ENCODE measurements around the gene PTPN6.

DNA sequence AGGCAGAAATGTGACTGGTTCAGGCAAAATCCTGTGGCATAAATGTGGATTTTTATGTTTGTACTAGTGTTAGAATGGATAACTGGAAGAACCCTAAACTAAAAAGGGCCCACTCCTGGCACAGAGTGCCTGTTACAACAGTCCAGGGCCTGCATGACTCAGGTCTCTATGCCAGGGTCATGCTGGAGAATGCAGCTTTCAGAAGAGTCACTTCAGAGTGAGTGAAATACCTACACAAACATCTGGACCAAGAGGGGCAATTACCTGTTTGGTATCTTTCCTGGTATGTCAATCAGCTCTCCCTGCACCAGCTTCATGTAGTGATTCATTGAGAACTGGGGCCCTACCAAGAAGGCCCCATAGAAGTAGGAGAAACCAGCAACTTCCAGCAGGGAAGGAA lies 29.6 kb downstream of the PTPN6 start:
- TF ChIP-seq CTCF (IDR thresholded peaks at IDR 0.05 in 2 of 3, conservative IDR thresholded peaks at IDR 0.05 in 1 of 3; ENCODE audit: insufficient read depth in 2 of 3, low read depth in 1 of 3, low read length in 3 of 3) (no peak), ETV6 (IDR thresholded peaks at IDR 0.05; ENCODE audit: borderline replicate concordance in 1 of 2, low read depth in 2 of 2, low read length in 1 of 2) (no peak), ETV6 (CRISPR knock-in tag; IDR thresholded peaks at IDR 0.05; ENCODE audit: borderline replicate concordance) (no peak), POLR2A (conservative IDR thresholded peaks at IDR 0.05) (no peak), TAF1 (IDR thresholded peaks at IDR 0.05; ENCODE audit: control insufficient read depth, extremely low read depth, insufficient read depth, low read length, severe bottlenecking) (no peak), RNF2 (IDR thresholded peaks at IDR 0.05) (no peak), PHF21A (IDR thresholded peaks at IDR 0.05; ENCODE audit: borderline replicate concordance, low read depth) (no peak), BMI1 (IDR thresholded peaks at IDR 0.05; ENCODE audit: low read length) (no peak), DACH1 (IDR thresholded peaks at IDR 0.05; ENCODE audit: partially characterized antibody) (no peak), TCF3 (CRISPR knock-in tag; IDR thresholded peaks at IDR 0.05) (no peak), SREBF2 (CRISPR knock-in tag; IDR thresholded peaks at IDR 0.05) (no peak), NBN (IDR thresholded peaks at IDR 0.05; ENCODE audit: low read depth) (no peak), ZNF24 (IDR thresholded peaks at IDR 0.05) (no peak)
- TF ChIP-seq, protein P1, sequence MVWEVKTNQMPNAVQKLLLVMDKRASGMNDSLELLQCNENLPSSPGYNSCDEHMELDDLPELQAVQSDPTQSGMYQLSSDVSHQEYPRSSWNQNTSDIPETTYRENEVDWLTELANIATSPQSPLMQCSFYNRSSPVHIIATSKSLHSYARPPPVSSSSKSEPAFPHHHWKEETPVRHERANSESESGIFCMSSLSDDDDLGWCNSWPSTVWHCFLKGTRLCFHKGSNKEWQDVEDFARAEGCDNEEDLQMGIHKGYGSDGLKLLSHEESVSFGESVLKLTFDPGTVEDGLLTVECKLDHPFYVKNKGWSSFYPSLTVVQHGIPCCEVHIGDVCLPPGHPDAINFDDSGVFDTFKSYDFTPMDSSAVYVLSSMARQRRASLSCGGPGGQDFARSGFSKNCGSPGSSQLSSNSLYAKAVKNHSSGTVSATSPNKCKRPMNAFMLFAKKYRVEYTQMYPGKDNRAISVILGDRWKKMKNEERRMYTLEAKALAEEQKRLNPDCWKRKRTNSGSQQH (CRISPR knock-in tag; IDR thresholded peaks at IDR 0.05), result no peak

All from K562 (cell line).